Measurements from ENCODE around the gene SHROOM4.

SHROOM4 gene

GRCh38 chrX:50726296-50726695, 87.7 kb downstream of the SHROOM4 start:
- no peak for TF ChIP-seq FOXM1 (IDR thresholded peaks at IDR 0.05; ENCODE audit: borderline replicate concordance, low read depth)
- TF ChIP-seq NFIC (IDR thresholded peaks at IDR 0.05), result no peak
- no peak for TF ChIP-seq CREB1 (IDR thresholded peaks at IDR 0.05; ENCODE audit: low read depth)
- TF ChIP-seq TEAD4 (IDR thresholded peaks at IDR 0.05), result no peak
- TF ChIP-seq CEBPB (IDR thresholded peaks at IDR 0.05), result no peak
- no peak for TF ChIP-seq REST (IDR thresholded peaks at IDR 0.05; ENCODE audit: low read depth)
- no peak for TF ChIP-seq MAX (IDR thresholded peaks at IDR 0.05)
- TF ChIP-seq TAF1 (IDR thresholded peaks at IDR 0.05; ENCODE audit: low read depth), result no peak
- TF ChIP-seq ZBTB7A (IDR thresholded peaks at IDR 0.05; ENCODE audit: low read depth), result no peak
- TF ChIP-seq YY1 (IDR thresholded peaks at IDR 0.05; ENCODE audit: low read depth), result no peak
- no peak for TF ChIP-seq RAD21 (IDR thresholded peaks at IDR 0.05; ENCODE audit: low read depth)
- TF ChIP-seq TCF12 (IDR thresholded peaks at IDR 0.05; ENCODE audit: low read depth), result no peak
- no peak for TF ChIP-seq EP300 (IDR thresholded peaks at IDR 0.05; ENCODE audit: borderline replicate concordance)
- TF ChIP-seq USF1 (IDR thresholded peaks at IDR 0.05), result no peak
- no peak for TF ChIP-seq EGR1 (IDR thresholded peaks at IDR 0.05)

GRCh38 chrX:50725310-50725709, 88.7 kb downstream of the SHROOM4 start:
- TF ChIP-seq EP300 (IDR thresholded peaks at IDR 0.05; ENCODE audit: borderline replicate concordance) (no peak), CEBPB (IDR thresholded peaks at IDR 0.05) (no peak), TCF12 (IDR thresholded peaks at IDR 0.05; ENCODE audit: low read depth) (no peak), FOXM1 (IDR thresholded peaks at IDR 0.05; ENCODE audit: borderline replicate concordance, low read depth) (no peak), ZBTB7A (IDR thresholded peaks at IDR 0.05; ENCODE audit: low read depth) (no peak), MAX (IDR thresholded peaks at IDR 0.05) (no peak), TEAD4 (IDR thresholded peaks at IDR 0.05) (no peak), TAF1 (IDR thresholded peaks at IDR 0.05; ENCODE audit: low read depth) (no peak)

- TF ChIP-seq ZBTB7A (IDR thresholded peaks at IDR 0.05; ENCODE audit: low read depth) (no peak), REST (IDR thresholded peaks at IDR 0.05; ENCODE audit: low read depth) (no peak), TEAD4 (IDR thresholded peaks at IDR 0.05) (peak; percentile 23; the same call in 1 of the 2 replicates)
Observed at GRCh38 chrX:50723006-50723405, 91.0 kb downstream of the SHROOM4 start.

GRCh38 chrX:50721764-50722521, 92.1 kb downstream of the SHROOM4 start:
- TF ChIP-seq EGR1 (IDR thresholded peaks at IDR 0.05), result no peak
- TF ChIP-seq RAD21 (IDR thresholded peaks at IDR 0.05; ENCODE audit: low read depth), result no peak
- TF ChIP-seq FOXM1 (IDR thresholded peaks at IDR 0.05; ENCODE audit: borderline replicate concordance, low read depth), result no peak
- TF ChIP-seq NFIC (IDR thresholded peaks at IDR 0.05), result no peak
- no peak for TF ChIP-seq REST (IDR thresholded peaks at IDR 0.05; ENCODE audit: low read depth)
- no peak for TF ChIP-seq TAF1 (IDR thresholded peaks at IDR 0.05; ENCODE audit: low read depth)
- no peak for TF ChIP-seq CREB1 (IDR thresholded peaks at IDR 0.05; ENCODE audit: low read depth)

GRCh38 chrX:50719614-50720013, 94.4 kb downstream of the SHROOM4 start:
- TF ChIP-seq RAD21 (IDR thresholded peaks at IDR 0.05; ENCODE audit: low read depth), result no peak
- no peak for TF ChIP-seq TAF1 (IDR thresholded peaks at IDR 0.05; ENCODE audit: low read depth)
- TF ChIP-seq MAX (IDR thresholded peaks at IDR 0.05), result no peak
- no peak for TF ChIP-seq NFIC (IDR thresholded peaks at IDR 0.05)
- no peak for TF ChIP-seq TCF12 (IDR thresholded peaks at IDR 0.05; ENCODE audit: low read depth)
- TF ChIP-seq REST (IDR thresholded peaks at IDR 0.05; ENCODE audit: low read depth), result no peak
- no peak for TF ChIP-seq CEBPB (IDR thresholded peaks at IDR 0.05)
- no peak for TF ChIP-seq EP300 (IDR thresholded peaks at IDR 0.05; ENCODE audit: borderline replicate concordance)
- no peak for TF ChIP-seq FOXM1 (IDR thresholded peaks at IDR 0.05; ENCODE audit: borderline replicate concordance, low read depth)
- TF ChIP-seq ZBTB7A (IDR thresholded peaks at IDR 0.05; ENCODE audit: low read depth), result no peak

Data from Ishikawa (cell line).